ENCODE data around the gene SCAF4. TPM values are rescaled to one million over a fixed set of nuclear protein-coding genes. Genes with fewer than 3 reads are reported as not detected.
"Not testable (repeated sequence)": the region's sequence is repeated elsewhere in the genome, so short reads cannot be mapped to it uniquely, and the experiment has no call there.

The SCAF4 gene
- total RNA-seq, 1 donor from 2014 or later, result 60.1 TPM

GRCh38 chr21:31636874-31637273 is 95.0 kb downstream of the SCAF4 start:
- Mint-ChIP-seq H3K4me3 (ENCODE audit: low read depth) (no peak overlapping the region), H3K36me3 (ENCODE audit: low read depth) (no peaks in the 10 kb centered on the region), H3K9me3 (peaks cover 7% of the 10 kb centered on the region), H3K4me1 (ENCODE audit: low read depth) (no peaks in the 10 kb centered on the region), H3K27ac (no peak overlapping the region), H3K27me3 (ENCODE audit: low read depth) (peaks cover 7% of the 10 kb centered on the region)
- DNase-seq (ENCODE audit: low spot score), result no peak
- intact Hi-C loops (cut with micrococcal nuclease), result no loop called here

GRCh38 chr21:31634993-31635392 is 96.9 kb downstream of the SCAF4 start:
- intact Hi-C loops (cut with micrococcal nuclease), result no loop called here
- no peak overlapping the region for H3K4me3 Mint-ChIP-seq (ENCODE audit: low read depth)
- H3K36me3 Mint-ChIP-seq (ENCODE audit: low read depth), result no peaks in the 10 kb centered on the region
- peaks cover 7% of the 10 kb centered on the region for H3K27me3 Mint-ChIP-seq (ENCODE audit: low read depth)
- no peak overlapping the region for H3K27ac Mint-ChIP-seq
- no peaks in the 10 kb centered on the region for H3K4me1 Mint-ChIP-seq (ENCODE audit: low read depth)
- no peak for DNase-seq (ENCODE audit: low spot score)
- peaks cover 7% of the 10 kb centered on the region for H3K9me3 Mint-ChIP-seq

DNA sequence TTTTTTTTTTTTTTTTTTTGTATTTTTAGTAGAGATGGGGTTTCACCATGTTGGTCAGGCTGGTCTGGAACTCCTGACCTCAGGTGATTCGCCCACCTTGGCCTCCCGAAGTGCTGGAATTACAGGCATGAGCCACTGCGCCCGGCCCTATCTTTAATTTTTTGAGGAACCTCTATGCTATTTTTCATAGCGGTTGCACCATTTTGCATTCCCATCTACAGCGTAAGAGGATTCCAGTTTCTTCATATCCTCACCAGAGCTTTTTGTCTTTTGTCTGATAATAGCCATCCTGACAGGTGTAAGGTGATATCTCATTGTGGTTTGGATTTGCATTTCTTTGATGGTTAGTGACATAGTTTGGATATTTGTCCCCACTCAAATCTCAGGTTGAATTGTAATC is 100.0 kb downstream of the SCAF4 start:
- H3K9me3 Mint-ChIP-seq; H3K27ac Mint-ChIP-seq; H3K4me1 Mint-ChIP-seq (ENCODE audit: low read depth); DNase-seq (ENCODE audit: low spot score); H3K27me3 Mint-ChIP-seq (ENCODE audit: low read depth); intact Hi-C loops (cut with micrococcal nuclease); H3K36me3 Mint-ChIP-seq (ENCODE audit: low read depth); H3K4me3 Mint-ChIP-seq (ENCODE audit: low read depth): not testable (repeated sequence)

DNA sequence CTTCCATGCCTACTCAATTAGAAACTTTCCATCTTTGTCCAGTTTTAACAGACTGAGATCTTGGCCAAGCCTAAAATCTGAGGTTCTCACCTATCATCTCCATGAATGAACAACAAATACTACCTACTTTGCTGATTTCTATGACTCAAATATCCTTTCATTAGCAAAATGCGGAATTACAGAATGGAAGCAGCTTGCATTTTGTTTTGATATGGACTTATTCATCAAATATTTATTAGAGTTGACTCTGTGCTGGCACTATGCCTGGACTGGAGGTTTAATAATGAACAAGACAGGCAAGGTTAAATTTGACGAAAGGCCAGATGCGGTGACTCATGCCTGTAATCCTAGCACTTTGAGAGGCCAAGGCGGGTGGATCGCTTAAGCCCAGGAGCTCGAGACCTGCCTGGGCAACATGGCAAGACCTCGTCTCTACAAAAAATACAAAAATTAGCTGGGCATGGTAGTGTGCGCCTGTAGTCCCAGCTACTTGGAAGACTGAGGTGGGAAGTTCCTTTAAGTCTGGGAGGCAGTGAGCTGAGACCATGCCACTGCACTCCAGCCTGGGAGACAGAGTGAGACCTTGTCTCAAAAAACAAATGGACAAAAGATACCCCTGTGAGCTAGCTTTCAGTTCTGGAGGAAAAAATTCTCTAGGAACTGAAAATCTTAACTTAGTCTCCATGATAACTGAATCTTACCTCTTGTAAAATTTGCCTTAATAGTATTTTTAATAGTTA is 101.8 kb downstream of the SCAF4 start:
- intact Hi-C loops (cut with micrococcal nuclease), result no loop called here
- Mint-ChIP-seq H3K36me3 (ENCODE audit: low read depth) (no peaks in the 10 kb centered on the region), H3K27ac (no peak overlapping the region), H3K4me1 (ENCODE audit: low read depth) (no peaks in the 10 kb centered on the region), H3K27me3 (ENCODE audit: low read depth) (peaks cover 7% of the 10 kb centered on the region), H3K9me3 (no peaks in the 10 kb centered on the region), H3K4me3 (ENCODE audit: low read depth) (no peak overlapping the region)
- no peak for DNase-seq (ENCODE audit: low spot score)

GRCh38 chr21:31624961-31625491 is 106.9 kb downstream of the SCAF4 start:
- Mint-ChIP-seq H3K36me3 (ENCODE audit: low read depth) (no peaks in the 10 kb centered on the region), H3K27ac (no peak overlapping the region), H3K9me3 (no peaks in the 10 kb centered on the region), H3K27me3 (ENCODE audit: low read depth) (peaks cover 5% of the 10 kb centered on the region), H3K4me3 (ENCODE audit: low read depth) (no peak overlapping the region), H3K4me1 (ENCODE audit: low read depth) (peaks cover 7% of the 10 kb centered on the region)
- intact Hi-C loops (cut with micrococcal nuclease), result no loop called here
- DNase-seq (ENCODE audit: low spot score), result no peak

GRCh38 chr21:31624181-31624580 is 107.7 kb downstream of the SCAF4 start:
- Mint-ChIP-seq H3K27me3 (ENCODE audit: low read depth) (peaks cover 4% of the 10 kb centered on the region), H3K4me1 (ENCODE audit: low read depth) (peaks cover 8% of the 10 kb centered on the region), H3K4me3 (ENCODE audit: low read depth) (no peak overlapping the region), H3K27ac (no peak overlapping the region), H3K36me3 (ENCODE audit: low read depth) (no peaks in the 10 kb centered on the region), H3K9me3 (peaks cover under 1% of the 10 kb centered on the region)
- intact Hi-C loops (cut with micrococcal nuclease), result no loop called here
- no peak for DNase-seq (ENCODE audit: low spot score)

GRCh38 chr21:31623664-31624063 is 108.3 kb downstream of the SCAF4 start:
- peaks cover 3% of the 10 kb centered on the region for H3K9me3 Mint-ChIP-seq
- peaks cover 4% of the 10 kb centered on the region for H3K27me3 Mint-ChIP-seq (ENCODE audit: low read depth)
- H3K4me3 Mint-ChIP-seq (ENCODE audit: low read depth), result no peak overlapping the region
- no peaks in the 10 kb centered on the region for H3K36me3 Mint-ChIP-seq (ENCODE audit: low read depth)
- no peak overlapping the region for H3K27ac Mint-ChIP-seq
- no peak for DNase-seq (ENCODE audit: low spot score)
- peaks cover 11% of the 10 kb centered on the region for H3K4me1 Mint-ChIP-seq (ENCODE audit: low read depth)
- intact Hi-C loops (cut with micrococcal nuclease), result no loop called here

- peaks cover 4% of the 10 kb centered on the region for H3K27me3 Mint-ChIP-seq (ENCODE audit: low read depth)
Observed at GRCh38 chr21:31622397-31622796, 109.5 kb downstream of the SCAF4 start.

More at GRCh38 chr21:31622397-31622796, 109.5 kb downstream of the SCAF4 start:
- intact Hi-C loops (cut with micrococcal nuclease), result no loop called here
- no peak for DNase-seq (ENCODE audit: low spot score)
- no peak overlapping the region for H3K4me3 Mint-ChIP-seq (ENCODE audit: low read depth)
- no peak overlapping the region for H3K27ac Mint-ChIP-seq
- H3K9me3 Mint-ChIP-seq, result peaks cover 3% of the 10 kb centered on the region
- no peaks in the 10 kb centered on the region for H3K36me3 Mint-ChIP-seq (ENCODE audit: low read depth)
- H3K4me1 Mint-ChIP-seq (ENCODE audit: low read depth), result peaks cover 11% of the 10 kb centered on the region

Other genes with a start within 250 kb of the SCAF4 start
- 284 and 286 TPM in 2 replicates for gene SOD1, start 72.4 kb downstream of the SCAF4 start, total RNA-seq
- gene HUNK, start 140.9 kb upstream of the SCAF4 start, total RNA-seq, result 0.43 and 0.55 TPM in 2 replicates